NCI-H226 (cell line): ENCODE measurements around the gene AEBP2.
"Not testable (repeated sequence)": the region's sequence is repeated elsewhere in the genome, so short reads cannot be mapped to it uniquely, and the experiment has no call there.

Source experiments
- DNase-seq: peaks from one replicate; pipeline ENCODE4 v3.0.0-alpha.2; 2015

Gene AEBP2

GRCh38 chr12:19423166-19423930, 15.9 kb upstream of the AEBP2 start:
- no peak for DNase-seq

- DNase-seq: peak; percentile 11
These were observed 11.0 kb upstream of the AEBP2 start for GRCh38 chr12:19428246-19428645.

- DNase-seq: not testable (repeated sequence)
These were observed 9.8 kb upstream of the AEBP2 start for GRCh38 chr12:19429491-19429890.

DNA sequence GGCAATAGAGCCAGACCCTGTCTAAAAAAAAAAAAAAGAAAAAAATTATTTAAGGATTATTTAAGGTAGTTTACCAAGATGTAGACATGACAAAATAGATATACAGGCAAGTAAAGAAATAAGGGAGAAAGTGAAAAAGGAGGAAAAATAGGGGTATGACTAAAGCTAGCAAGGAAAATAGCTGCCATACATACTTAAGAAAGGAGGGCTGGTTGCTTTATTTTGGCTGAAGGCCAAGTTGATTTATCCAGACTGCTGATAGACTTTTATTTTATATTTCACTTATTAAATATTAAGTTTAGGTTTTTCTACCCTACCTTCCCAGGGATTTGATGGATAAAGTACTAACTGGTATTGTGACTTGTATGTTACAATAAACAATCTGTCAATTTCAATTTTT, 8.3 kb upstream of the AEBP2 start:
- no peak for DNase-seq

GRCh38 chr12:19431407-19432308, 7.6 kb upstream of the AEBP2 start:
- peak; percentile 2 for DNase-seq

- no peak for DNase-seq
These were observed 6.8 kb upstream of the AEBP2 start for GRCh38 chr12:19432309-19433170.

DNA sequence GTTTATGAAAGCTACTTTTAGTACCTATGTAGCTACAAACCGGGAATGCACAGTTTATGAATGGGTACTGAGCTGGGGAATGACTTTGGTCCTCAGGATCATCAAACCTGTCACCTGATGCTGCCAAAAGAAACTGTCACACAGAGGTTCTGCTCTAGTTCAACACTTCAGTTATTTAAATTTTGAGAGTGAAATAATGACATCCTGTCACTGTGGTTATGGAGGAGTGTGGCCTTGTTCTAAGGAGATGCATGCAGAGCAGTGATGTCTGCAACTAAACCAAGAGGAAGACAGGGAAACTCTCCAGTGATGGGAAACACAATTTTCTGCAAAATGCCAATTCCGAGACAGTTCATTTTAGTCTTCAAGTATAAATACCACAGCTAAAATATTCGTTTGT, 4.8 kb upstream of the AEBP2 start:
- no peak for DNase-seq

DNA sequence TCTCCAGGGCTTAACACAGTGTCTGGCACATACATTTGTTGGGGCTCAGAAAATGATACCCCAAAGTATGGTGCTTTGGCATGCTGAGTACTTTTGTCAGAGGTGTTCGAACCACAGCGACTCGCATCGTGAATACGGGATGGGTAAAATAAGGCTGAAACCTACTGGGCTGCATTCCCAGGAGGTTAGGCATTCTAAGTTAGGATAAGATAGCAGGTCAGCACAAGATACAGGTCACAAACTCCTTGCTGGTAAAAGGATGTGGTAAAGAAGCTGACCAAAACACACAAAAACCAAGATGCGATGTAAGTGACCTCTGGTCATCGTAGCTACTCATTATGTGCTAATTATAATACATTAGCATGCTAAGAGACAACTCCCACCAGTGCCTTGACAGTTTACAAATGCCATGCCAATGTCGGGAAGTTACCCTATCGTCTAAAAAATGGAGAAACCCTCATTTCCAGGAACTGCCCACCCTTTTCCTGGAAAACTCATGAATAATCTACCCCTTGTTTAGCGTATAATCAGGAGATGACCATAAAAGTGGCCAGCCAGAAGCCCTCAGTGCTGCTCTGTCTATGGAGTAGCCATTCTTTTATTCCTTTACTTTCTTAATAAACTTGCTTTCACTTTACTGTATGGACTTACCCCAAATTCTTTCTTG, 3.3 kb upstream of the AEBP2 start:
- no peak for DNase-seq

DNA sequence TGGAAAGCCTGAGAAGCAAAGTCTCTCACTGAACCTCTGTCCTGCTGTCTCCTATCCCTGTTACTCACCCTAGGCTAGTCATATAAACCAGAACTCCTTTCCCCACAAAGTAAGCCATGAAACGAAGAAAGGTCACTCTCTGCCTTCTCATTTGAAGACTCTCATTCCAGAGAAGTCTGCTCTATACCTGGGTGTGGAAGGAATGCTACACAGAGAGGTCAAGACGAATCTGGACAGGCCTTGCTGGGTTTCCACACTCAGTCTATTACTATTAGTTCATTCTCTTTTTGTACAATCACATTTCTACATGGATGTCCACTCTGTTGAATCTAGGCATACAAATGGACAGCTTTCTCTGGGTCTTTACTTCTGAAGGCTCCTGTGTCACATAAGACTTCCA, 2.4 kb upstream of the AEBP2 start:
- no peak for DNase-seq

GRCh38 chr12:19437996-19438395, 1.3 kb upstream of the AEBP2 start:
- no peak for DNase-seq

GRCh38 chr12:19440019-19440858, 947 bp downstream of the AEBP2 start:
- peak; percentile 8 for DNase-seq

DNA sequence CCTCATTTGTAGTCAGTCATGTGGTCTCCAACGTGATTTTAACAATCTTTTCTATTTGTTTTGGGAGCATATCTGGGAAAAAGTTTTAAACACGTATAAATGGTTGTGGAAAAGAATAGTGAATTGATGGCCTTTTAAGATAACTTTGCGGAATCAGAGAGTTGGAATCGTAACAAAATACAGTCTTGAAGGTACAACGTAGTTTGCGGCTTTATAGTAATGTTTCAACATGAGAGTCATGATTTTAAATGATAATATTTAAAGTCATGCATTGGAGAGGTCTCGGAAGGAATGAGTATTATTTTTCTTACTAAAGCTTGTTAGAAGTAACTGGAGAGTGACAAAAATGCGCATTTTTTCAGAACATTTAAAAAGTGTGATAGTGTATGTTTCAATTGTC, 1.6 kb downstream of the AEBP2 start:
- DNase-seq: no peak

GRCh38 chr12:19443585-19443984, 4.3 kb downstream of the AEBP2 start:
- no peak for DNase-seq

GRCh38 chr12:19444097-19444496, 4.8 kb downstream of the AEBP2 start:
- DNase-seq: no peak

DNA sequence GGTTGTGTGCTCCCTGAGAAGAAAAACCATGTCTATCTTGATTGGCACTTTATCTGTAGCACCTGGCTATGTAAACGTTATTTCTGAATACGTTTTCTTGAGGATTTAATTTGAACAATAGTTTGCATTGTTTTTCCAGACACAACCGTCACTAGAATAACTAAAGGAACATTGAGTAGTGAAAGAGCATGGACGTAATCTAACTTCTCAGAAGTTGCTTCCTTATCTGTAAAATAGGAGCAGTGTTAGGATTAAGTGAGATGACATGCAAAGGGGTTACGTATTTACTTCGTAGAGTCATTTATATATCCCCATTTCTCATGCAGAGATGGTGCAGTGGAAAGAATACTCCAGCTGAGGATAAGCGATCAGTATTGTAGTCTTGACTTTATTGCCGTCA, 8.1 kb downstream of the AEBP2 start:
- DNase-seq: no peak

GRCh38 chr12:19449814-19450213, 10.5 kb downstream of the AEBP2 start:
- DNase-seq: no peak

- peak; percentile 24 for DNase-seq
These were observed 11.1 kb downstream of the AEBP2 start for GRCh38 chr12:19450362-19450761.

GRCh38 chr12:19451196-19451595, 11.9 kb downstream of the AEBP2 start:
- DNase-seq: no peak

DNA sequence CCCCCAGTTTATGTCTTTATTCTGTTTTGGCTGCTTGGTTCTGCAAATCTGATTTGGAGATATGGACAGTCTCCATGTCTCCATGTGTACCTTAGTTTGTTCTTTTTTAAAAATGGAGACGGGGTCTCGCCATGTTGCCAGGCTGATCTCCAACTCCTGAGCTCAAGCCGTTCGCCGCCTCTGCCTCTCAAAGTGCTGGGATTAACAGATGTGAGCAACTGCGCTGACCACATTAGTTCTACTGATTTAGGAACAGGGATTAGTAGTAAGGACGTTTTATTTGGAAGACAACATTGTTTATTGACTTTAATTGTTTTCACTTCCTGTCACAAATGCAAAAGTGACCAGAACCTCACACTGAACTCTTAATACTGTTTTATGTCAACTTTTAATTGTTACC, 14.7 kb downstream of the AEBP2 start:
- DNase-seq: no peak

DNA sequence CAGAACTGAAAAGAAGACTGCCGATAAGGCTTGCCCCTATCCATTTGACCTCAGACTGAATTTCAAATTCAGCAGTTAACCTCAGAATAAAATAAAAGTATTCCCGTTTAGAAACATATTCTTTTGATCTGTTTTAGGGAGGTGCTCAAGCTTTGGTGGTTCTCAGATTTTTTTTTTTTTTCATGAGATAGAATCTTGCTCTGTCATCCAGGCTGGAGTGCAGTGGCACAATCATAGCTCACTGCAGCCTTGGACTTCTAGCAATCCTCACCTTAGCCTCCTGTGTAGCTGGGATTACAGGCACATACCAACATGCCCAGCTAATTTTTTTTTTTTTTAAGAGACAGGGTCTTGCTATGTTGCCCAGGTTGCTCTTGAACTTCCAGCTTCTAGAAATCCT, 15.5 kb downstream of the AEBP2 start:
- no peak for DNase-seq

DNA sequence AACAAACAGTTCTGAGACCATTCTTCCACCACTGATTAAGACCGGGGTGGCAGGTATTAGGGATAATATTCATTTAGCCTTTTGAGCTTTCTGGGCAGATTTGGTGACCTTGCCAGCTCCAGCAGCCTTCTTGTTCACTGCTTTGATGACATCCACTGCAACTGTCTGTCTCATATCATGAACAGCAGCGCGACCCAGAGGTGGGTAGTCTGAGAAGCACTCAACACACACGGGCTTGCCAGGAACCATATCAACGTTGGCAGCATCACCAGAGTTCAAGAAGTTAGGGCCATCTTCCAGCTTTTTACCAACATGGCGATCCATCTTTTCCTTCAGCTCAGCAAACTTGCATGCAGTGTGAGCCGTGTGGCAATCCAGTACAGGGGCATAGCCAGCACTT, 16.9 kb downstream of the AEBP2 start:
- no peak for DNase-seq

GRCh38 chr12:19457561-19457960, 18.3 kb downstream of the AEBP2 start:
- DNase-seq: no peak
